OCI-LY3 (cell line): ENCODE results near the gene SPATA6.

ENCODE experiments used
- H2AFZ ChIP-seq: fragments of 200-600, 300-600 bp; shearing (Covaris generic); 2 replicates; pipeline ENCODE4 v1.6.0; 2014; ENCODE audit warnings: antibody characterized with exemption, low read depth, low read length
- H3K27ac ChIP-seq: fragments of 200-600, 300-600 bp; sonication (generic); 2 replicates; pipeline ENCODE4 v1.5.1; 2014; ENCODE audit warnings: mild to moderate bottlenecking, low read length, moderate library complexity, mixed read lengths
- H3K27me3 ChIP-seq: fragments of 200-600, 300-600 bp; sonication (generic); 2 replicates; pipeline ENCODE4 v1.6.1; 2014; ENCODE audit warnings: low read depth, low read length, mixed read lengths
- H3K36me3 ChIP-seq: fragments of 200-600, 300-600 bp; sonication (generic); replicated peaks from 2 replicates; pipeline ENCODE3; 2014; ENCODE audit warnings: low read depth, low read length, mixed read lengths
- H3K4me1 ChIP-seq: fragments of 300-600, 200-600 bp; sonication (generic); 2 replicates; pipeline ENCODE4 v1.6.1; 2014; ENCODE audit warnings: low read length, mixed read lengths
- H3K4me2 ChIP-seq: fragments of 200-600, 300-600 bp; sonication (generic); 2 replicates; pipeline ENCODE4 v1.6.1; 2014; ENCODE audit warnings: low read length, mixed read lengths
- H3K4me3 ChIP-seq: fragments of 300-600, 200-600 bp; sonication (generic); 2 replicates; pipeline ENCODE4 v1.5.1; 2014; ENCODE audit warnings: antibody characterized with exemption, mild to moderate bottlenecking, low read length, moderate library complexity
- H3K79me2 ChIP-seq: fragments of 300-600, 200-600 bp; shearing (Covaris generic); 2 replicates; pipeline ENCODE4 v1.6.1; 2014; ENCODE audit warnings: mild to moderate bottlenecking, low read length, mixed read lengths
- H3K9ac ChIP-seq: fragments of 300-600, 200-600 bp; shearing (Covaris generic); 2 replicates; pipeline ENCODE4 v1.6.0; 2014; ENCODE audit warnings: mild to moderate bottlenecking, low read length, moderate library complexity
- H3K9me3 ChIP-seq: fragments of 200-600, 300-600 bp; shearing (Covaris generic); 2 replicates; pipeline ENCODE4 v1.6.1; 2014; ENCODE audit warnings: low read length, mixed read lengths; ENCODE audit not compliant: insufficient read depth
- H4K20me1 ChIP-seq: fragments of 200-600, 300-600 bp; sonication (generic); 2 replicates; pipeline ENCODE4 v1.6.1; 2016; ENCODE audit warnings: low read length, mixed read lengths; ENCODE audit not compliant: insufficient read depth
- EZH2phosphoT487 ChIP-seq: fragments of 200-600 bp; shearing (Covaris generic); IDR thresholded peaks from 2 replicates; pipeline ENCODE4 v1.6.1; 2018; ENCODE audit warnings: antibody characterized with exemption, mixed run types, low read depth
- TF ChIP-seq, protein P1 (sequence below): fragments of 200-600, 300-600 bp; sonication (generic); IDR thresholded peaks from 2 replicates; pipeline ENCODE4 v1.5.1; 2014; ENCODE audit warnings: antibody characterized with exemption, low read length, low read depth

SPATA6 gene

DNA sequence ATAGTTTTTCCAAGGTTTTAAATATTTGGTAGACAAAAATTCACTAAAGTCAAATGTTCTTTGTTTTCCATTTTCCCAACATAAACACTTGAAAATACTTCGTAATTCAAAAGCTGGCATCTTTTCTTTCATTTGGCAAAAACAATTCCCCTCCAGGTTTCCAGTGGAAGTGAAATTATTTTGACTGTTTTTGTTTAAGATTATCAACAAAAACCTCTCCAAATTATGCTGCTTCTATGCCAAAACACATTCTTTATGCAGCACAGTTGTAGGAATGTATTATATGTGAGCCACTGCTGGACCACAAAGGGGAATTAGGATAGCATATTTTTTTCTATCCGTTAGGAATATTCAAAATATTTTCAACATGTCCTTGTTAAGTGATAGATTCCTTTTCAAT, 205.4 kb downstream of the SPATA6 start:
- H3K27me3 ChIP-seq, result no peaks in the 10 kb centered on the region
- H3K4me3 ChIP-seq, result no peak overlapping the region
- TF ChIP-seq, protein P1, sequence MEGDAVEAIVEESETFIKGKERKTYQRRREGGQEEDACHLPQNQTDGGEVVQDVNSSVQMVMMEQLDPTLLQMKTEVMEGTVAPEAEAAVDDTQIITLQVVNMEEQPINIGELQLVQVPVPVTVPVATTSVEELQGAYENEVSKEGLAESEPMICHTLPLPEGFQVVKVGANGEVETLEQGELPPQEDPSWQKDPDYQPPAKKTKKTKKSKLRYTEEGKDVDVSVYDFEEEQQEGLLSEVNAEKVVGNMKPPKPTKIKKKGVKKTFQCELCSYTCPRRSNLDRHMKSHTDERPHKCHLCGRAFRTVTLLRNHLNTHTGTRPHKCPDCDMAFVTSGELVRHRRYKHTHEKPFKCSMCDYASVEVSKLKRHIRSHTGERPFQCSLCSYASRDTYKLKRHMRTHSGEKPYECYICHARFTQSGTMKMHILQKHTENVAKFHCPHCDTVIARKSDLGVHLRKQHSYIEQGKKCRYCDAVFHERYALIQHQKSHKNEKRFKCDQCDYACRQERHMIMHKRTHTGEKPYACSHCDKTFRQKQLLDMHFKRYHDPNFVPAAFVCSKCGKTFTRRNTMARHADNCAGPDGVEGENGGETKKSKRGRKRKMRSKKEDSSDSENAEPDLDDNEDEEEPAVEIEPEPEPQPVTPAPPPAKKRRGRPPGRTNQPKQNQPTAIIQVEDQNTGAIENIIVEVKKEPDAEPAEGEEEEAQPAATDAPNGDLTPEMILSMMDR, result no peak
- TF ChIP-seq EZH2phosphoT487, result no peak
- H3K4me1 ChIP-seq, result no peaks in the 10 kb centered on the region
- H3K36me3 ChIP-seq, result no peaks in the 10 kb centered on the region
- no peaks in the 10 kb centered on the region for H4K20me1 ChIP-seq
- H3K4me2 ChIP-seq, result no peak overlapping the region
- H3K9ac ChIP-seq, result no peak overlapping the region
- H2AFZ ChIP-seq, result no peak overlapping the region
- H3K27ac ChIP-seq, result no peak overlapping the region
- no peaks in the 10 kb centered on the region for H3K9me3 ChIP-seq
- H3K79me2 ChIP-seq, result no peaks in the 10 kb centered on the region

DNA sequence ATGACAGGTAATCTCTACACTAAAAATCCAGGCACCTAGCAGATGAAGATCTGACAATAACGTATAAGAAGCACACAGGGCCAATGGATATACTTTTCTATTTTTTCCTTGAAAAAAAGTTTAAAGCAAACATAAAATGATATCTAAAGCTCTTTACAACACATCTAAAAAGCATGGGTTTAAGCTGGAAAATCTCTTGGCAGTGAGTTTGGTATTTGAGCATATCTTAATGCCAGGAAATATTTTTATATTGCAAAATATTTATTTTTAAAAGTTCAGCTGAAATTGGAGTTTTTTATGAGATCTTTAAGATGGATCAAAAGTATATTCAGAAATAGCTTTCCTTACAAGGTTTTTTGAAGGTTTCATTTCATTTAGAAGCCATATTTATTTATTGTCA, 209.0 kb downstream of the SPATA6 start:
- H3K27ac ChIP-seq, result no peak overlapping the region
- no peaks in the 10 kb centered on the region for H4K20me1 ChIP-seq
- no peaks in the 10 kb centered on the region for H3K9me3 ChIP-seq
- no peaks in the 10 kb centered on the region for H3K27me3 ChIP-seq
- H3K79me2 ChIP-seq, result no peaks in the 10 kb centered on the region
- no peak for TF ChIP-seq EZH2phosphoT487
- TF ChIP-seq, protein P1, result no peak
- H3K4me2 ChIP-seq, result no peak overlapping the region
- H3K9ac ChIP-seq, result no peak overlapping the region
- H3K36me3 ChIP-seq, result no peaks in the 10 kb centered on the region
- no peaks in the 10 kb centered on the region for H3K4me1 ChIP-seq
- no peak overlapping the region for H3K4me3 ChIP-seq
- H2AFZ ChIP-seq, result no peak overlapping the region

DNA sequence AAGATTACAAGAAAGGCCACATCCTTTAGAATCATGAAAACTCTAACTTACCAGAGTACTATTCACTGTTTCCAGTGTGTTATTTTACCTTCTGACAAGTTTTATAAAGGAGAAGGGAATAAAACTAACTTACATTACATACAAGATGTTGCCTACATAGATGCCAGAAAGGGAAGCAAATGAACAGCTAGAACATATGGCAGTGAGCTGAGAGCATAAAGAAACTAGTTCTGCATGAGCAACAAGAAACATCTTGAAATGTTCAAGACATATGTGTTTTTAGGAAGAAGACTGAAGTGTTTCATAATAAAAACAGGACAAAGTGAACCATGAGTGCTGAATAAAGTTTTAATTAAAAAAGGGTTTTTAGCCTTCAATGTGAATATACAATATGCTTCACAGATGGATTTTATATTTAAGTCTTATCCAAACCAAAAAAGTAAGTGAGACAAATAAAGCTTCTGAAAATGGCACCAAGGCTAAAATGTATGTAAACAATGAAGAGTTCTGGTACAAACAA, 210.1 kb downstream of the SPATA6 start:
- no peaks in the 10 kb centered on the region for H3K79me2 ChIP-seq
- no peaks in the 10 kb centered on the region for H3K9me3 ChIP-seq
- H3K9ac ChIP-seq, result no peak overlapping the region
- no peak overlapping the region for H3K4me3 ChIP-seq
- H3K27me3 ChIP-seq, result no peaks in the 10 kb centered on the region
- H3K36me3 ChIP-seq, result no peaks in the 10 kb centered on the region
- H3K4me1 ChIP-seq, result no peaks in the 10 kb centered on the region
- TF ChIP-seq, protein P1, result no peak
- no peak for TF ChIP-seq EZH2phosphoT487
- H3K4me2 ChIP-seq, result no peak overlapping the region
- H3K27ac ChIP-seq, result no peak overlapping the region
- H2AFZ ChIP-seq, result no peak overlapping the region
- H4K20me1 ChIP-seq, result no peaks in the 10 kb centered on the region

DNA sequence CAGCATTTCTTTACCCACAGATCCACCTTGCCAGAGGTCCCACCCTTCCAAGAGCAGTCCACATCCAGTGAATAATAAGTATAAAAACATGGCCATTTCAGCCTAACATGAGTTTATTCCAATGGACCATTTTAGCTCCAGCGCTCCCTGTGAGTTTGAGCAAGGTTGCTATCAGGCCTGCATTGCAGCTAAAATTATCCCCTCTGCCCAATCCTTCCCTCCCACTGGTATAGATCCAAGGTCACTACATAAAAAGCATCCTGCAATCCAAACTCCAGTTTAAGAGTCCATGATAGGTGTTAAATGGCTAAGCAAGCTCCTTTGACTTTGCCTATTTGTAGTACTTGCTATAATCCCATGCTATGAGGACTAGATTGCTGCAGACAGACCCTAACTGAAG, 213.9 kb downstream of the SPATA6 start:
- Histone ChIP-seq H3K79me2 (no peaks in the 10 kb centered on the region), H3K27ac (no peak overlapping the region), H3K4me3 (no peak overlapping the region), H3K4me2 (no peak overlapping the region), H3K36me3 (no peaks in the 10 kb centered on the region), H3K9me3 (no peaks in the 10 kb centered on the region), H3K9ac (no peak overlapping the region), H4K20me1 (no peaks in the 10 kb centered on the region), H3K4me1 (no peaks in the 10 kb centered on the region), H2AFZ (no peak overlapping the region), H3K27me3 (no peaks in the 10 kb centered on the region)
- TF ChIP-seq, protein P1, result no peak
- TF ChIP-seq EZH2phosphoT487, result no peak
